NCI-H1417 treated with DMSO at 0.1 percent for 48 hours (cell line): ENCODE results near the gene MSH4.
"Not testable (repeated sequence)": the region's sequence is repeated elsewhere in the genome, so short reads cannot be mapped to it uniquely, and the experiment has no call there.

Source experiments
- DNase-seq: peaks from one replicate; lab custom pipeline; 2025; lab: John Stamatoyannopoulos, UW

The MSH4 gene

GRCh38 chr1:75796376-75797272 is at the start of gene MSH4:
Gene MSH4 (plus strand): TSS chr1:75796882. CDS start chr1:75796986, 104 bp downstream.
- DNase-seq: no peak

DNA sequence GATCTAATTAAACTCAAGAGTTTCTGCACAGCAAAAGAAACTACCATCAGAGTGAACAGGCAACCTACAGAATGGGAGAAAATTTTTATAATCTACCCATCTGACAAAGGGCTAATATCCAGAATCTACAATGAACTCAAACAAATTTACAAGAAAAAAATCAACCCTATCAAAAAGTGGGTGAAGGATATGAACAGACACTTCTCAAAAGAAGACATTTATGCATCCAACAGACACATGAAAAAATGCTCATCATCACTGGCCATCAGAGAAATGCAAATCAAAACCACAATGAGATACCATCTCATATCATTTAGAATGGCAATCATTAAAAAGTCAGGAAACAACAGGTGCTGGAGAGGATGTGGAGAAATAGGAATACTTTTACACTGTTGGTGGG is 39.5 kb upstream of the MSH4 start:
- not testable (repeated sequence) for DNase-seq

- DNase-seq: not testable (repeated sequence)
These were observed 38.1 kb upstream of the MSH4 start for GRCh38 chr1:75758543-75758942.

DNA sequence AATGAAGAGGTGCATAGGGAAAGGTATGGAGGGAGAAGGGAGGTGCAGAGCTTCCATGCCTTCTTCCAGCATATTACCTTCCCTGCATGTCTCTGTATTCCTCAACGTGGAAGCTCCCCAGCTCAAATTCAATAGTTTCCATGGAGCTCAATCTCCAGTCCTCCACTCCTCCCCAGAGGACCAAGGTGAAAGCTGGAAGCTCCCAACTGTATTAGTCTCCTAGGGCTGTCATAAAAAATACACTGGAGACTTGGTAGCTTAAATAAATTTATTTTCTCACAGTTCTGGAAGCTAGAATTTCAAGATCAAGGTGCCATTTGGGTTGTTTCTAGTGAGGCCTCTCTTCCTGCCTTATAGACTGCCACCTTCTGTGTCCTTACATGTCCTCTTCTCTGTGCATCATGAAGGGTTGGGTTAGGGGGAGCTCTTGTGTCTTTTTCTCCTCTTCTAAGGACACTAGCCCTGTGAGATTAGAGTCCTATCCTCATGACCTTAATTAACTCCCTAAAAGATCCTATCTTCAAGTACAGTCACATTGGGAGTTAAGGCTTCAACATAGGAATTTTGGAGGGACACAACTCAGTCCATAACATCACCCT is 32.5 kb upstream of the MSH4 start:
- no peak for DNase-seq

GRCh38 chr1:75765697-75766355 is 30.9 kb upstream of the MSH4 start:
- no peak for DNase-seq

- no peak for DNase-seq
These were observed 28.7 kb upstream of the MSH4 start for GRCh38 chr1:75768016-75768415.

- no peak for DNase-seq
These were observed 25.9 kb upstream of the MSH4 start for GRCh38 chr1:75770761-75771160.

DNA sequence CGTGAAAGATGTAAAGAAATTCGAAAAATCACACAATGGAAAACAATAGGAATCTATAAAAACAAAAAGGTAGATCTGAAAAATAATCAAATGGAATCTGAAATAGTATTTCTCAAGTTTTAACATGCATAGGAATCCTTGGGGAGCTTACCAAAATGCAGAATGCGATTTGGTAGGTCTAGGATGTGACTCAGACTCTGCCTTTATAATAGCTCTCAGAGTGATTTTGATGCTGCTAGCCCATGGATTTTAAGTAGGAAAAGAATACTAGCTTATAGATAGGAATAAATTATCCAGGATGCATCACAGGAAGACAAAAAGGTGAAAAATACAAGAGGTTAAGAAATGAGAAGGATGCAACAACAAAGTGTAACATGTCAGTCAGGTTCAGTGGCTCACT is 24.7 kb upstream of the MSH4 start:
- no peak for DNase-seq

DNA sequence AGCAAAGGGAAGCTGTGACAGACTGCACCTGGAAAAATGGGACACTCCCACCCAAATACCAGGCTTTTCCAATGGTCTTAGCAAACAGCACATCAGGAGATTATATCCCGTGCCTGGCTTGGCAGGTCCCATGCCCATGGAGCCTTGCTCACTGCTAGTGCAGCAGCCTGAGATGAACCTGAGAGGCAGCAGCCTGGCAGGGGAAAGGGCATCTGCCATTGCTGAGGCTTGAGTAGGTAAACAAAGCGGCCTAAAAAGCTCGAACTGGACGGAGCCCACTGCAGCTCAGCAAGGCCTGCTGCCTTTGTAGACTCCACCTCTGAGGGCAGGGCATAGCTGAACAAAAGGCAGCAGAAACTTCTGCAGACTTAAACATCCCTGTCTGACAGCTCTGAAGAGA is 18.9 kb upstream of the MSH4 start:
- not testable (repeated sequence) for DNase-seq

GRCh38 chr1:75778694-75779093 is 18.0 kb upstream of the MSH4 start:
- not testable (repeated sequence) for DNase-seq

- DNase-seq: not testable (repeated sequence)
These were observed 16.5 kb upstream of the MSH4 start for GRCh38 chr1:75780183-75780582.

GRCh38 chr1:75783920-75784319 is 12.8 kb upstream of the MSH4 start:
- DNase-seq: not testable (repeated sequence)

GRCh38 chr1:75785320-75785982 is 11.2 kb upstream of the MSH4 start:
- DNase-seq: no peak

- peak; percentile 59 for DNase-seq
These were observed 10.5 kb upstream of the MSH4 start, which contains the start of gene RABGGTB for GRCh38 chr1:75785983-75786853. Gene RABGGTB (plus strand): TSS chr1:75786256. CDS start chr1:75786272, 16 bp downstream.

GRCh38 chr1:75786901-75787493 is 9.7 kb upstream of the MSH4 start:
- DNase-seq: no peak

- DNase-seq: no peak
These were observed 9.2 kb upstream of the MSH4 start for GRCh38 chr1:75787524-75787923.

DNA sequence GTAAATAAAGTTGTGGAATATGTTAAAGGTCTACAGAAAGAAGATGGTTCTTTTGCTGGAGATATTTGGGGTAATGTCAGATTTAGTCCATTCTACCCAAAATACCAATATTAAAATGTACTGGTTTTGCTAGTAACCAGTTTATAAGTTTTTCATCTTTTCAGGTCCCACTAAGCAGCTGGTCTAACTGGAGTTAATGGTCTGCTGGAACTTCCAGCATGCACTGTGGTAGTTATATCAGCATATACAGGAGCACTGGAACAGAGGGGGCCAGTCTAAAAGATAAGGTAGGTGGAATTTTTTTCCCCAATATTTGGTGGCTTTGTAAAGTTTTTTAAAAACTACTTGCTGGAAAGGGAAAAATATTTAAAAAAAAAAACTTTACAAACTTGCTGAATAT is 6.7 kb upstream of the MSH4 start:
- no peak for DNase-seq

- DNase-seq: no peak
These were observed 5.7 kb upstream of the MSH4 start for GRCh38 chr1:75791022-75791421.

DNA sequence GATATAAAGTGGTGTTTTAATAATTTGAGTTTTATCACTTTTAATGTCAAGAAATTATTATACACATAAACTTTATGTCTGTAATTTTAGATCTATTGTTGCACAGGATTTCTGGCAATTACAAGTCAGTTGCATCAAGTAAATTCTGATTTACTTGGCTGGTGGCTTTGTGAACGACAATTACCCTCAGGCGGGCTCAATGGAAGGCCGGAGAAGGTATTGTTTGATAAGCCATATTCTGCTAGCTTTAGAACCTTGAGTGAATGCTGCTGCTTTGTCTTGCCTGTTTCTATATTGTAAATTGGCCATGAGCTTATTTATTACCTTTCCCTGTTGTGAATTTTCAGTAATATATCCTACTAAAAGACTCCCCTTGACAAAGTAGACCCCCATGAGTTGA is 4.6 kb upstream of the MSH4 start:
- no peak for DNase-seq

- DNase-seq: no peak
These were observed 2.3 kb upstream of the MSH4 start for GRCh38 chr1:75794382-75794781.

DNA sequence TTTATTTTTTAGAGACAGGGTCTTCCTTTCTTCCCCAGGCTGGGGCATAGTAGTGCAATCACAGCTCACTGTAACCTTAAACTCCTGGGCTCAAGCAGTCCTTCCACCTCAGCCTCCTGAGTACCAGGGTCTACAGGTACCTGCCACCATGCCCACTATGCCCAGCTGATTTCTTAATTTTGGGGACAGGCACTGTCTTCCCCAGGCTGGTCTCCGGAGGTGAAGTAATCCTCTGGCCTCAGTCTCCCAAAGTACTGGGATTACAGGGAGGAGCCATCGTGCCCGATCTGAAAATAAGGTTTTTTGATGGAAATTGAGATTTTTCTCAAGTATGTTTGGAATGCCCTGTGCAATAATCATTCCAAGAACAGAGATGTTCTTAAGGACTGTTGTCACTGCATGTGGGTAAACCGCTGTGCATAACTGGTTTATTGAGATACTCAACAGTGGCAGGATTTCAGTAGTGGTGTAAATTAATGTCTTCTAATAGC is 934 bp upstream of the MSH4 start:
- DNase-seq: no peak
